GM12892 (cell line): ENCODE results near the gene XYLT1.

Source experiments
- POLR2A ChIP-seq: IDR thresholded peaks from 2 replicates; pipeline ENCODE4 v1.6.1; 2011; ENCODE audit warnings: low read depth, low read length, control low read depth
- POLR2AphosphoS5 ChIP-seq: IDR thresholded peaks from 2 replicates; pipeline ENCODE4 v1.6.1; 2011; ENCODE audit warnings: low read depth, low read length, control low read depth

DNA sequence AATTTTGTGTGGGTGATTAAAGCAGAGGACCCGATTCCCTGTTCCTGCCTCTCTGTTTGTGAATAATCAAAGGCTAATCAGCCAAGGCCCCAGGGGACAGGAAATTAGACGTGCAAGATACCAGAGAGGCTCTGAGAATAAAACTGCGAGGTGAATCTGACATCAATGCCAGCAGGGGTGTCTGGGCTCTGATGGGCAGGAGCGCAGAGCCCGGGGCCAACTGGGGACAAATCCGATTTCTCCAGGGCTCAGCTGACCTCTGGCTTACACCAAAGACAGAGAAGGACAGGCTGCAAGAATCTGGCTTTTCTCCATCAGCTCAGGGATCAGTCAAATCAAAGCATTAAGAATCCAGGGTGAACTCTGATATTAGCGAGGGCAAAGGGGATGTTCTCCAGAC lies 174.3 kb downstream of the XYLT1 start:
- TF ChIP-seq POLR2A (no peak), POLR2AphosphoS5 (no peak)
